Measurements from ENCODE around the gene HOXD11. TPM values are rescaled to one million over a fixed set of nuclear protein-coding genes. Genes with fewer than 3 reads are reported as not detected.

The HOXD11 gene
- total RNA-seq, 1 donor from 2014 or later = not detected

DNA sequence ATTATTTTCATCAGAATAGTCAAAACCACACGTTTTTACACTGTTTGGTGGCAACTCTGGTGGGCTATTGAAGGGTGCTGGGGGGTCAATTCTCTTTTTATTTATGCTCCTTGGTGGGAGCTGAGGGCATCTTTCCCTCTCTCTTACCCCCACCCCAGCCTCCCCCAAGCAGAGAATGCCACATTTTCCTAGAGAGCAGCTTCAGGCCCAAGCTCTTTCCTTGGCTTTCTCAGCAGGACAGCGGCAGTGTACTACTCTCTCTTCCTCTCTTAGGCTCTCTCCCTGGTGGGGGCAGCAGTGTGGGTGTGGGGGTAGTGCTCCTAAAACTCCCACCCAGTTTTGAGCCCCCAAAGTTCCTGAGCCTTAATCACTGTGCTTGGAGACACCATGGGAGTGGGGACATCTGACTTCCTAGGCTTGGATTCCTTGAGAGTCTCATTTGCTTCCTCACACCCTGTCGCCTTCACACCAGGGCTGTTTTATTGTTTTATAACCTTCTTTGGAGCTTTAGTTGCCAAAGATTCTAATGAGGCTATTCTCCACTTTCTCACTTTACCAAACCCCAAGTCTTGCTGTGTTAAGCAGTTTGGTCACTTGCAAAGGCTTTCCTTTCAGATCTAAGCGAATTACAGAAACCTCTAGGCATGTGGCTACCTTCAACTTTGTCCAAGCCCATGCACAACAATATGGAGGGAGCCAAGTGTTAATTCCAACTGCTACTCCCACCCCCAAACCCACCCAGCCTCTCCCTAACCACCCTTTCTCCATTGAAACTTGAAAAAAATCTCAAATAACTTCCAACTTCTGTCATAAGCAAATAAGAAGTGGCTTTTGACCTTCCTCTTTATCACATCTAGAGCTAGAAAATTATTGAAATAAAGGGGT, 38.2 kb downstream of the HOXD11 start:
- Histone ChIP-seq H3K9me3 (no peaks in the 10 kb centered on the region), H3K36me3 (peaks cover 0 to 3% of the 10 kb centered on the region in 2 donors), H3K27me3 (no peaks in the 10 kb centered on the region), H3K27ac (no peak overlapping the region), H3K4me1 (peaks cover 0 to under 1% of the 10 kb centered on the region in 2 donors), H3K4me3 (no peak overlapping the region)
- intact Hi-C loops (cut with DNase I) = no loop called here
- TF ChIP-seq, protein P1, sequence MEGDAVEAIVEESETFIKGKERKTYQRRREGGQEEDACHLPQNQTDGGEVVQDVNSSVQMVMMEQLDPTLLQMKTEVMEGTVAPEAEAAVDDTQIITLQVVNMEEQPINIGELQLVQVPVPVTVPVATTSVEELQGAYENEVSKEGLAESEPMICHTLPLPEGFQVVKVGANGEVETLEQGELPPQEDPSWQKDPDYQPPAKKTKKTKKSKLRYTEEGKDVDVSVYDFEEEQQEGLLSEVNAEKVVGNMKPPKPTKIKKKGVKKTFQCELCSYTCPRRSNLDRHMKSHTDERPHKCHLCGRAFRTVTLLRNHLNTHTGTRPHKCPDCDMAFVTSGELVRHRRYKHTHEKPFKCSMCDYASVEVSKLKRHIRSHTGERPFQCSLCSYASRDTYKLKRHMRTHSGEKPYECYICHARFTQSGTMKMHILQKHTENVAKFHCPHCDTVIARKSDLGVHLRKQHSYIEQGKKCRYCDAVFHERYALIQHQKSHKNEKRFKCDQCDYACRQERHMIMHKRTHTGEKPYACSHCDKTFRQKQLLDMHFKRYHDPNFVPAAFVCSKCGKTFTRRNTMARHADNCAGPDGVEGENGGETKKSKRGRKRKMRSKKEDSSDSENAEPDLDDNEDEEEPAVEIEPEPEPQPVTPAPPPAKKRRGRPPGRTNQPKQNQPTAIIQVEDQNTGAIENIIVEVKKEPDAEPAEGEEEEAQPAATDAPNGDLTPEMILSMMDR (IDR thresholded peaks at IDR 0.05) = no peak
- DNase-seq (ENCODE audit: low spot score in 2 of 2) = peak in 1 of 2 donors; percentile 28

- H3K9me3 ChIP-seq = no peaks in the 10 kb centered on the region
- intact Hi-C loops (cut with DNase I) = no loop called here
- no peaks in the 10 kb centered on the region for H3K27me3 ChIP-seq
- H3K4me1 ChIP-seq = no peaks in the 10 kb centered on the region
- no peak overlapping the region for H3K4me3 ChIP-seq
- DNase-seq (ENCODE audit: low spot score in 2 of 2) = no peak
- H3K36me3 ChIP-seq = peaks cover 0 to 3% of the 10 kb centered on the region in 2 donors
- TF ChIP-seq, protein P1 (IDR thresholded peaks at IDR 0.05) = no peak
- no peak overlapping the region for H3K27ac ChIP-seq
These were observed 39.0 kb downstream of the HOXD11 start for GRCh38 chr2:176146101-176146500.

DNA sequence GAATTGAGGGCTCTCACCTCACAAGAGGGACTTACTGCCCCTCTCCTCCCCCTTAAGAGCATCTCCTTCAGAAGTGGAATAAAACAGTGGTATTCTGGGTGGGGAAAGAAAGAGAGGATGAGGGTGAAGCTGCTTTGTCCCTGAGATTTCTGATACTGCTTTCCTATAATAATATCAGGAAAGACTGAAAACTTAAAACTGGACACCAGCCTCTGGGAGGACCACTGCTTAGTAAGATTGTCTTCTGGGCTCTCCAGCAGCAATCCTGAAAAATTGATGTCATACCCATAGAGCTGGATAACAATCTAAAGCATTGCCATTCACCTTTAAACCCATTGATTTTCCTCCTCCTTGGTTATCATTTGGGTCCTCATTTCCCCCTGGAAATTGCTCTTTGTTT, 39.6 kb downstream of the HOXD11 start:
- Histone ChIP-seq H3K4me3 (no peak overlapping the region), H3K9me3 (no peaks in the 10 kb centered on the region), H3K27ac (no peak overlapping the region), H3K4me1 (no peaks in the 10 kb centered on the region), H3K36me3 (peaks cover 0 to 3% of the 10 kb centered on the region in 2 donors), H3K27me3 (no peaks in the 10 kb centered on the region)
- intact Hi-C loops (cut with DNase I) = no loop called here
- TF ChIP-seq, protein P1 (IDR thresholded peaks at IDR 0.05) = no peak
- no peak for DNase-seq (ENCODE audit: low spot score in 2 of 2)

DNA sequence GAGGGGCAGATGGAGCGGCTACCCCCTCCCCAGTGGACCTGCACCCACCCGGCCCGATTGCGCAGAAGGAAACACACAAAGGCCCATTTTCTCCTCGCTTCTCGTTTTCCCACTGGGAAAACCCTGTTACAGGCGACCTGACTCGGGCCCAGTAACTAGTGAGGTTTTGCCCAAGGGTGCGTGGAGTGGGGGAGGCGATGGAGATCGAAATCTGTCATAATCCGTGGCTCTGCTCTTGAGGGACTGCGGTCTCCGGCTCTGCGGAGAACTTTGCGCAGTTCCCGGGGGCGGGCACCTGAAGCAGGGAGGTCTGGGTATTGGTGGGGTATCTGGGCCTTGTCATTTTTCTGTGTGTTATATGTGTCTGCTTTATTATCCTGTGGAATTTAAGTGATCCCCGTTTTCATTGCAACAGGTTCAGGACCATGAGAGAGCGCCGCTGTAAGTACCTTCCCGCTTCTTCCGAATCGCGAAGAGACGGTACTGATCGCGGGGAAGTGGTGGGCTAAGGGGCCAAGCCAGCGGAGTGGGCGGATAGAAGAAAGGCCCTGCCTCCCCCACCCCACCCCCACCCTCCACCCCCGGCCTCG, 40.2 kb downstream of the HOXD11 start:
- no peaks in the 10 kb centered on the region for H3K4me1 ChIP-seq
- TF ChIP-seq, protein P1 (IDR thresholded peaks at IDR 0.05) = no peak
- H3K27me3 ChIP-seq = no peaks in the 10 kb centered on the region
- peaks cover 0 to 3% of the 10 kb centered on the region in 2 donors for H3K36me3 ChIP-seq
- peak in 1 of 2 donors; percentile 38 for DNase-seq (ENCODE audit: low spot score in 2 of 2)
- H3K4me3 ChIP-seq = no peak overlapping the region
- intact Hi-C loops (cut with DNase I) = no loop called here
- no peaks in the 10 kb centered on the region for H3K9me3 ChIP-seq
- no peak overlapping the region for H3K27ac ChIP-seq

- intact Hi-C loops (cut with DNase I) = no loop called here
- H3K27ac ChIP-seq = no peak overlapping the region
- TF ChIP-seq, protein P1 (IDR thresholded peaks at IDR 0.05) = no peak
- H3K27me3 ChIP-seq = no peaks in the 10 kb centered on the region
- peaks cover 5 to 9% of the 10 kb centered on the region in 2 donors for H3K36me3 ChIP-seq
- no peaks in the 10 kb centered on the region for H3K4me1 ChIP-seq
- no peaks in the 10 kb centered on the region for H3K9me3 ChIP-seq
- H3K4me3 ChIP-seq = no peak overlapping the region
- peak in 1 of 2 donors; percentile 51 for DNase-seq (ENCODE audit: low spot score in 2 of 2)
These were observed 40.9 kb downstream of the HOXD11 start for GRCh38 chr2:176147800-176148496.
